Activated CD4-positive, alpha-beta T cell treated with anti-CD3 and anti-CD28 coated beads, Interleukin-2, amount 50 U/mL, for 48 hours (primary cell): ENCODE data around the gene CINP.

ENCODE experiments used
- DNase-seq, 2 experiments: peaks; one replicate each; pipeline ENCODE4 v3.0.0-alpha.2; 2020

CINP gene

GRCh38 chr14:102362545-102363181 is at the start of gene CINP, which contains the start of gene TECPR2:
TSS of gene CINP (minus strand) at chr14:102362890. CDS start at chr14:102362851, 39 bp downstream.
TSS of gene TECPR2 (plus strand) at chr14:102362941. CDS start at chr14:102376722, 13,781 bp downstream.
- DNase-seq, result peak; percentile 98 to 99

DNA sequence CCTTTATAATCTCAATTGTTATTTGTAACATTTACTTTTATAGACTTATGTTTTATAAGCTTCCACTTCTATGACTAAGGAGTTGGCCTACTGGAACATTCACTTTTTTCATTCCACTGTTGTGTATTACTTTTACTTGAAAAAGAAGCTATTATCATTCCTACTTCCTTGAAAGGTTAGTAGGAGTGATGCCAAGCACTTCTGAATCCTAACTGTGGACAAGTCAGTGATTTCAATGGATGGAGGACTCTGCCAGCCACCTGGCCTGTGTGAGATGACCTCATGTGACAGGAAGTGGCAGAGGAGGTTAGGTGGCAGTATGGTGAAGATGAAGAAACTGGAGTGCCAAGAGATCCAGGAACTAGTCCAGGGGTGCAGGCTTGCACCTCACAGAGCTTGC is 46.0 kb upstream of the CINP start:
- no peak for DNase-seq

DNA sequence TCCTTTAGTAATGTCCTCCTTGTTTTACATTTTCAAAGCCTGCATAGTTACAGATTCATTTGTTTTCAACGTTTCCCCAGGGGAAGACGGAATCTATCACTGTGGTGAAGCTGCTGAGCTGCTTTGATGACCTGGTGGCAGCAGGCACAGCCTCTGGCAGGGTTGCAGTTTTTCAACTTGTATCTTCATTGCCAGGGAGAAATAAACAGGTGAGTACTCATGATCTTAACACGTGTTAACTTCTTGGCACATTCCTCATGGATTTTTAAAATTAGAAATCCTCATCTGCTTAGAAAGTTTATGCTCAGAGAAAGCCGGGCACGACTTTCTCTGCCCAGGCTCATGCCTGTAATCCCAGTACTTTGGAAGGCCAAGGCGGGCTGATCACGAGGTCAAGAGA is 44.6 kb upstream of the CINP start:
- no peak for DNase-seq

DNA sequence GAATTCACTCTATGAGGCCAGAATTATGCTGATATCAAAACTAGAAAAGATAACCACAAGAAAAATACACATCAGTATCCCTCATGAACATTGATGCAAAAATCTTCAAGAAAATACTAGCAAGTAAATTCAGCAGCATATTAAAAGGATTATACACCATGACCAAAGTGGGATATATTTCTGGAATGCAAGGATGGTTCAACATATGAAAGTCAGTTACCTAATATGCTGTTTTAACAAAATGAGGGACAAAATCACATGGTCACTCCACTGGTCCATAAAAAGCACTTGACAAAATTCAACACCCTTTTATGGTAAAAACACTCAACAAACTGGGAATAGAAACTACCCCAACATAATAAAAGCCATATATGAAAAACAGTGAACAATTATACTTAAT is 40.3 kb upstream of the CINP start:
- DNase-seq, result no peak

DNA sequence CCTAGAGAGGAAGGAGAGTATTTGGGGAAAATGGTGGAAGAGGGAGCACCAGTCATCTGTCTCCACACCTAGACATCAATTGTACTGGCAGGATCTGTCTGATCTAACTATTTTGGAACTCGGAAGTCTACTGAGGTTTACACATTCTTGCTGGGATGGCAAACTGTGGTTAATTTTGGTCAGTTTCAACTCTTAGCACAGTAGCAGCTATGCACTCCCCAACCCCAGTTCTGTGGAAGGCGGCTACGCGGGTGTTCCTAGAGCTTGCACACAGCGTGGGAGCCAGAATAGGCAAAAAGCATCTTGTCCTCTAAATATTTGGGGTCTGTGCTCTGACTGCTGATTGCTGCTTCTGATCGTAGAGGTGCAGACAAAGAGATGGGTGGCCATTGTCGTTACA is 33.8 kb upstream of the CINP start:
- DNase-seq, result no peak

DNA sequence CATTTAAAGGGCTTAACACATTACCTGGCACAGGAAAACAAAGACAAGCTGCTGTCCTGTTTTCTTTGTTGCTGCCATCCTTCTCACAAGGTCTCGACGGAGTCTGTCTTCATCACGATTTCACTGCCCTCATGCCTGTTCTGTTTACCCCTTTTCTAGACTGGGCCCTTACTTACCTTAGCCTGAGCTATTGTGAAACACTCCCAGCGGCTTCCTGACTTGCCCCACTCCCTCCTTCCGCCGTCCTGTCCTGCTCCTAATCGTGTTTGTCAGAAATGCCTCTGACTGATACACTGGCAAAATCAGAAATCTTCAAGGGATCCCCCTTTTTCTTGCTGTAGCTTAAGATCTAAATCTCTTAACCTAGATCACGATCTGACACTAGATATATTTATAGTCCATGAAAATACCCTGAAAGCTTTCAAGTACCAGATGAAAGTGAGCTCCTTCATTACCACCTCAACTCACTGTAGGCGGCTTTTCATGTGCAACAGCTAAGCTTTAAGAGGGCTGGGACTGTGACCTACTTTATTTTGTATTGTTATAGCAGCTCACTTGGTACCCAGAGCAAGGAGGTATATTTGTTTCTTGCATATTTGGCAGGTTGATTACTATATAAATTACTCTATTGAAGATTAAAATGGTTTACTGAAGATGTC is 32.2 kb upstream of the CINP start:
- no peak for DNase-seq

DNA sequence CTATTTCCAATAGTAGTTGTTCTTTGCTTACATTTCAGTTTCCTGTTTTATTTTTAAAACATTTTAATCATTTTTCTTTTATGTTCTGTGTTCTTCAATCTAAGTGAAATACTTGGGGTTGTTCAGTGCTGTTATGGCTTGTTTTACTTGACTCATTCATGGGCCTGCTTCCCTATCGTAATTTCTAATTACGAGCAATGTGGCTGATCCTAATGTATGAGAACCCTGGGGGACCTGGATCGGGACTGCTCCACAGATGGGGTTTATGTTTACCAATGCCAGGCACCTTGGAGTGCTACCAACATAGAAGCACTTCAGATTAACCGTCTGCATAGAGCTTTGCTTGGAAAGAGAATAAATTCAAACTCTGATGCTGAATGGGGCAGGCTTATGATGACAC is 29.8 kb upstream of the CINP start:
- DNase-seq, result no peak

GRCh38 chr14:102390064-102390855 is 27.6 kb upstream of the CINP start:
- DNase-seq, result no peak

- DNase-seq, result no peak
Observed at GRCh38 chr14:102389246-102389645, 26.6 kb upstream of the CINP start.

- DNase-seq, result no peak
Observed at GRCh38 chr14:102387086-102387485, 24.4 kb upstream of the CINP start.

DNA sequence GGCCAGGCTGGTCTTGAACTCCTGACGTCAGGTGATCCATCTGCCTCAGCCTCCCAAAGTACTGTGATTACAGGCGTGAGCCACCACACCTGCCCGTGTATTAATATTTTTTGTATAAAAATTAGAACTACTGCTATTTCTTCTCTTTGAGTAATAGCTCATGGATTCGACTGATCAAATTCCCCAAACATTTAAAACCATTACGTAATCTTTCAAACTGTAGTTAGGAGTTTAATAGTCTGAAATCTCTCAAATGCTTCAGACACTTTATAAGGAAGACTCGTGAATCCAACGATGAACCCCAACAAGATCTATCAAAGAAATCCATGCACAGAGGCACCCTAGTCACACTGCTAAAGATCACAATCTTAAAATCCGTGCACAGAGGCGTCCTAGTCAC is 16.1 kb upstream of the CINP start:
- DNase-seq, result no peak

GRCh38 chr14:102377696-102378095 is 15.0 kb upstream of the CINP start:
- DNase-seq, result no peak

GRCh38 chr14:102375119-102375518 is 12.4 kb upstream of the CINP start:
- peak in 1 of 2 experiments; percentile 31 for DNase-seq

- DNase-seq, result no peak
Observed at GRCh38 chr14:102374264-102374663, 11.6 kb upstream of the CINP start.

- DNase-seq, result no peak
Observed at GRCh38 chr14:102373110-102373509, 10.4 kb upstream of the CINP start.

- no peak for DNase-seq
Observed at GRCh38 chr14:102371361-102371760, 8.7 kb upstream of the CINP start.

GRCh38 chr14:102370305-102370809 is 7.7 kb upstream of the CINP start:
- DNase-seq, result no peak

DNA sequence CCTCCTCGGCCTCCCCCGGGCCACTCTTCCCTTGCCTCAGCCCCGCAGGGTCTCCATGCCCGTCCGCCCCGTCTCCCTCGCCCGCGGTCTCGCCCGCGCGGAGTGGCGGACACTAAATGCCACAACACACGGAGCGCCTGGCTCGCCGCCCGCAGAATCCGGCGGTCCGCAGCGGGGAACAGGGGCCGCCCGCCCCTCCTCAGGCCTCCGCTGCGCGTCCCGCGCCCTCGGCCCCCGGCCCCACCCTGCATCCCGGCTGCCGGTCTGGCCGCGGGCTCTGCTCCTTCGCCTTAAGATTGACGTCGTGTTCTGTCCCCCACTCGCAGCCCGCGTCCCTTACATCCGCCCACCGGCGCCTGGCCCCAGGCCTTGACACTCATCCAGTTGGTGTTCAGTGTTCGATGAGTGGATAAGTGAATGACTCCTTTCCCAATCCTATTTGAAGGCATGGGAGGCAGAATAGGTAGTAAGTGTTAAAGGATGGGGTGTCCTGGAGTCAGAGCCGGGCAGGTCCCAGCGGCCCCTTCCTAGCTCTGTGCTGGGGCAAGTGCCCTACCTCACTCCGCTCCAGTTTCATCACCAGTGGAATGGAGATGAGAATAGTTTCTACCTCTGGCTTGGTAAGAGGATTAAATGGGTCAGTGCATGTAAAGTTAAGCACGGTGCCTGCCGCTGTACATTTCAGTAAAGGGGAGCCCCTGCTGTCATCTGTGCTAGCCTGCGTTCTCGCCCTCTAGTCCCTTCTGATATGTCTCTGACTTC is 673 bp upstream of the CINP start:
- peak; percentile 42 to 50 for DNase-seq

- DNase-seq, result peak; percentile 54 to 74
Observed at GRCh38 chr14:102362084-102362483, 606 bp downstream of the CINP start.

DNA sequence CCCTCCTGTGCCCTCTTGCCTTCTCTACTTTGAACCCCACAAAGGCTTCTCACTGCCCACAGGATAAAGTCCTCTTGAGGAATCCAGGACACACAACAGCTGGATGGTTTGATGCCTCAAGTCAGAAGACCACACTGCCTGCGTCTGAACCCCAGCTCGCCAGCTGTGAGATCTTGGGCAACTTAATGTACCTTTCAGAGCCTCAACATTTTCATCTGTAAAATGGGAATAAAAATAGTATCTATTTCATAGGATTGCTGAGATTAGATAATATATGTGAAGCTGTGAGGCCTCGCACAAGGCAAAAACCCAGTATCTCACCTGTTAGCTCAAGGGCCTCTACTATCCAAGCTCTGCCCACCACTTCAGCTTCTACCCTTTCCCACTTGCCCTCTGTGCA is 2.3 kb downstream of the CINP start:
- DNase-seq, result no peak

DNA sequence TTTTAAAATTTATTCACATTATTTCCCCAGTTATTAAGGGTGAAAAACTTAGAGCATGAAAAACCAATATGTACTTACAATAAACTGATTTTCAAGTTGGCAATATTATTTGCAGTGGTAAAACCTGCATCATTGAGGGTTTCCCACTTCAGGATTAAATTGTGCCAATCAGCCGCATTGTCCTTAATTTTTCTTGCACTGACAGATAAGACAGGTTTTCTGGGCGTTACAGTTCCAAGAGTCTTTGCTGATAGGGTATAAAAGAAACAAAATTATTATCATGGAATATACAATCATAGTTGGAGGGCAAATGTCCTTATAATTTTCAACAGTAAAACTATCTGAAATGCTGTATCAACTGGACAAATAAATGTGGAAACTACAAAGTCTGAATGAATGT is 3.3 kb downstream of the CINP start:
- no peak for DNase-seq

DNA sequence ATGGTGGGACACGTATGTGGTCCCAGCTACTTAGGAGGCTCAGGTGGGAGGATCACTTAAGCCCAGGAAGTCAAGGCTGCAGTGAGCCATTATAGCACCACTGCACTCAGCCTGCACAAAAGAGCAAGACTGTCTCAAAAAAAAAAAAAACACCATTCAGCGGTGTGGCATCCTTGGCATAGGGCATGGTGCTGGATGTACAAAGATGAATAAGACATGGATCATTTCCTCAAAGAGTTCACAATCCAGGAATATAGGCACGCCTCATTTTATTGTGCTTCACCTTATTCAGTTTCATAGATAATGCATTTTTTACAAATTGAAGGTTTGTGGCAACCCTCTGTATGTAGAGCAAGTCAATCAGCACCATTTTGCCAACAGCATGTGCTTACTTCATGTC is 6.4 kb downstream of the CINP start:
- no peak for DNase-seq

- DNase-seq, result no peak
Observed at GRCh38 chr14:102353126-102353619, 9.5 kb downstream of the CINP start.
